Measurements from ENCODE around the gene NABP2. TPM values are rescaled to one million over a fixed set of nuclear protein-coding genes. Genes with fewer than 3 reads are reported as not detected.

NABP2 gene
- total and polyA plus RNA-seq, 2 donors (not counting 1 experiment from before 2014, with no cell fraction given): 14.9 to 16.1 TPM

DNA sequence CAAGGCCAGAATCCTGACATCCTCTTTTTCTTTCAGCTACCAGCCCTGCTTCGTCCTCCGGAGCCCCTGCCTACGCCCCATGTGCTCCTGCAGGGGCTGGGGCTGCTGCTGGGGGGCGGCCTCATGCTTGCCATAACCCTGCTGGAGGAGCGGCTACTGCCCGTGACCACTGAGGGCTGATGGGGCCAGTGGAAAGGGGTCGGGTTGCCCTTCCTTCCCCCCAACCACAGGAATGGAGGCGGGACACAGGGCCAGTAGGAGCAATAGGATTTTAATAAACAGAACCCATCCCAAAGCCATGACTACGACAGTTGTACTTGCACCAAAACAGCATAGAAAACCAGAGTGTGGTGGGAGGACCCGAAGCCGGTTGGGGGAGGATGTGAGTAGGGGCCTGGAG, 13.4 kb downstream of the NABP2 start:
- Histone ChIP-seq H3K9me3 (ENCODE audit: control extremely low read depth in 1 of 3, control insufficient read depth in 2 of 3, insufficient read depth in 1 of 3, low read length in 2 of 3) (no peaks in the 10 kb centered on the region), H4K20me1 (ENCODE audit: control insufficient read depth, insufficient read depth, low read length, poor library complexity, severe bottlenecking) (no peaks in the 10 kb centered on the region), H3K4me1 (ENCODE audit: control insufficient read depth in 2 of 2, insufficient read depth in 2 of 2, low read length in 2 of 2) (peaks cover 0 to 5% of the 10 kb centered on the region in 2 donors), H3K4me2 (replicated peaks; ENCODE audit: low read depth, low read length, poor library complexity, severe bottlenecking) (no peak overlapping the region), H3K79me2 (ENCODE audit: control insufficient read depth, insufficient read depth, low read length) (no peaks in the 10 kb centered on the region), H3K27ac (ENCODE audit: low read length in 2 of 2) (no peak overlapping the region), H3K36me3 (replicated peaks in 1 of 2; ENCODE audit: control extremely low read depth in 1 of 2, control insufficient read depth in 1 of 2, extremely low read depth in 1 of 2, insufficient read depth in 2 of 2, low read length in 1 of 2) (peaks cover 0 to 25% of the 10 kb centered on the region in 2 experiments), H3K4me3 (ENCODE audit: control extremely low read depth in 1 of 5, extremely low read depth in 1 of 5, insufficient read depth in 1 of 5, low read depth in 2 of 5, low read length in 4 of 5) (no peak overlapping the region), H3K9ac (ENCODE audit: low read length) (no peak overlapping the region), H3K27me3 (replicated peaks in 1 of 4; ENCODE audit: control extremely low read depth in 1 of 4, control insufficient read depth in 3 of 4, insufficient read depth in 4 of 4, low read length in 3 of 4) (no peaks in the 10 kb centered on the region), H2AFZ (ENCODE audit: insufficient read depth, low read depth, low read length, poor library complexity, severe bottlenecking) (no peak overlapping the region)
- ChIA-PET POLR2A (no interaction called here), CTCF (interaction anchor here (0.9 kb wide), 1 partner anchor 56 kb away, joined by 3 read pairs; no protein-coding TSS in a partner anchor)
- Mint-ChIP-seq H3K9me3 (ENCODE audit: insufficient read depth) (no peaks in the 10 kb centered on the region), H3K27me3 (no peaks in the 10 kb centered on the region), H3K4me1 (peaks cover 8% of the 10 kb centered on the region), H3K4me3 (no peak overlapping the region), H3K27ac (no peak overlapping the region)
- TF ChIP-seq, protein P1, sequence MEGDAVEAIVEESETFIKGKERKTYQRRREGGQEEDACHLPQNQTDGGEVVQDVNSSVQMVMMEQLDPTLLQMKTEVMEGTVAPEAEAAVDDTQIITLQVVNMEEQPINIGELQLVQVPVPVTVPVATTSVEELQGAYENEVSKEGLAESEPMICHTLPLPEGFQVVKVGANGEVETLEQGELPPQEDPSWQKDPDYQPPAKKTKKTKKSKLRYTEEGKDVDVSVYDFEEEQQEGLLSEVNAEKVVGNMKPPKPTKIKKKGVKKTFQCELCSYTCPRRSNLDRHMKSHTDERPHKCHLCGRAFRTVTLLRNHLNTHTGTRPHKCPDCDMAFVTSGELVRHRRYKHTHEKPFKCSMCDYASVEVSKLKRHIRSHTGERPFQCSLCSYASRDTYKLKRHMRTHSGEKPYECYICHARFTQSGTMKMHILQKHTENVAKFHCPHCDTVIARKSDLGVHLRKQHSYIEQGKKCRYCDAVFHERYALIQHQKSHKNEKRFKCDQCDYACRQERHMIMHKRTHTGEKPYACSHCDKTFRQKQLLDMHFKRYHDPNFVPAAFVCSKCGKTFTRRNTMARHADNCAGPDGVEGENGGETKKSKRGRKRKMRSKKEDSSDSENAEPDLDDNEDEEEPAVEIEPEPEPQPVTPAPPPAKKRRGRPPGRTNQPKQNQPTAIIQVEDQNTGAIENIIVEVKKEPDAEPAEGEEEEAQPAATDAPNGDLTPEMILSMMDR (IDR thresholded peaks at IDR 0.05): no peak
- no peak for TF ChIP-seq EZH2 (IDR thresholded peaks at IDR 0.05; ENCODE audit: borderline replicate concordance, insufficient read depth, low read depth, low read length, poor library complexity, severe bottlenecking)
- intact Hi-C loops (cut with micrococcal nuclease): no loop called here
- DNase-seq (no peak), ATAC-seq (ENCODE audit: low read depth) (no peak)
- 72% methylated on average over 4 of the region's 11 CpGs for WGBS (ENCODE audit: insufficient coverage)

DNA sequence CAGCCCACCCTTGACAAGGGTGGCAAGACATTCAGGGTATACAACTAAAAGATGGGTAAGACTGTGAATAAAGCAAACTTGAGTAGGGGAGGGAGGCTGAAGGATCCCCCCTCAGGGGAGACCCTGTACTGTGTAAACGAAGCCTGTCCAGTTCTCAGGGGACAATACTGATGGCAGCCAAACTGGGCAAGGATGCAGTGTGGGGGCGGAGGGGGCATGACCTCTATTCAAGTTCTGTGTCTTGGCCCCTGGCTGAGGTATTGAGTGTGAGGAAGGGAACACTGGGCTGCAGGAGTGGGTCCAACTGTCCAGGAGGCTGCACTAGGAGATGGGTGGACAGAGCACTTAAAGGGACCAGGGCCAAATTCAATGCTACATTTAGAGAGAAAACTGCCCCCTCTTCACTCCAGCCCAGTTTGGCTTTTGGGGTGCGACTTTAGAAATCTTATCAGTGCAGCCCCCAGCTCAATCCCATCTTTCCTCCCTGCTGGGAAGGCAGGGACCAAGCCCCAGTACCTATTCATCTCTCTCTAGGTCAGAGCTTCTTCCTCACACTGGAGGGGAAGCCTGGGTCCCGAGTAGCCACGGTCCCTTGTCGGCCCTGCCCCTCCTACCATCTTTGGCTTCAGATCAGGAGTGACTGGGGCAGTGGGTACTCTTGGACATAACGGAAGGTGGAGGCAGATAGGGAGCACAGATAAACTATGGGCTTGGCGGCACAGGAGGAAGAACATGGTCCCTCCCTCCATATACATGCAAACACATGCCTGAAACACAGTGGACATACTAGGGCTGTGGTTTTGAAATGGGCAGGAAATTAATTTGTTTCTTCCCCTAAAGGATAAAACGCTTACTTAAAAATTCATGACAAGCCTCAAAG, 17.5 kb downstream of the NABP2 start:
- Mint-ChIP-seq H3K27me3 (no peaks in the 10 kb centered on the region), H3K4me3 (no peak overlapping the region), H3K9me3 (ENCODE audit: insufficient read depth) (no peaks in the 10 kb centered on the region), H3K4me1 (peaks cover 10% of the 10 kb centered on the region), H3K27ac (peak overlapping the region; percentile 56)
- H3K4me1 ChIP-seq (ENCODE audit: control insufficient read depth in 2 of 2, insufficient read depth in 2 of 2, low read length in 2 of 2): peaks cover 0 to 8% of the 10 kb centered on the region in 2 donors
- TF ChIP-seq, protein P1 (IDR thresholded peaks at IDR 0.05): no peak
- TF ChIP-seq EZH2 (IDR thresholded peaks at IDR 0.05; ENCODE audit: borderline replicate concordance, insufficient read depth, low read depth, low read length, poor library complexity, severe bottlenecking): no peak
- DNase-seq (no peak), ATAC-seq (ENCODE audit: low read depth) (no peak)
- WGBS (ENCODE audit: insufficient coverage): 100% methylated on average over 3 of the region's 9 CpGs
- no peak overlapping the region for H3K4me3 ChIP-seq (ENCODE audit: control extremely low read depth in 1 of 5, extremely low read depth in 1 of 5, insufficient read depth in 1 of 5, low read depth in 2 of 5, low read length in 4 of 5)
- ChIA-PET POLR2A (no interaction called here), CTCF (no interaction called here)
- H3K27me3 ChIP-seq (replicated peaks in 1 of 4; ENCODE audit: control extremely low read depth in 1 of 4, control insufficient read depth in 3 of 4, insufficient read depth in 4 of 4, low read length in 3 of 4): no peaks in the 10 kb centered on the region
- no peak overlapping the region for H3K9ac ChIP-seq (ENCODE audit: low read length)
- H3K79me2 ChIP-seq (ENCODE audit: control insufficient read depth, insufficient read depth, low read length): no peaks in the 10 kb centered on the region
- no peaks in the 10 kb centered on the region for H4K20me1 ChIP-seq (ENCODE audit: control insufficient read depth, insufficient read depth, low read length, poor library complexity, severe bottlenecking)
- no peaks in the 10 kb centered on the region for H3K9me3 ChIP-seq (ENCODE audit: control extremely low read depth in 1 of 3, control insufficient read depth in 2 of 3, insufficient read depth in 1 of 3, low read length in 2 of 3)
- H3K4me2 ChIP-seq (replicated peaks; ENCODE audit: low read depth, low read length, poor library complexity, severe bottlenecking): no peak overlapping the region
- no peak overlapping the region for H2AFZ ChIP-seq (ENCODE audit: insufficient read depth, low read depth, low read length, poor library complexity, severe bottlenecking)
- peaks cover 0 to 58% of the 10 kb centered on the region in 2 experiments for H3K36me3 ChIP-seq (replicated peaks in 1 of 2; ENCODE audit: control extremely low read depth in 1 of 2, control insufficient read depth in 1 of 2, extremely low read depth in 1 of 2, insufficient read depth in 2 of 2, low read length in 1 of 2)
- H3K27ac ChIP-seq (ENCODE audit: low read length in 2 of 2): no peak overlapping the region
- intact Hi-C loops (cut with micrococcal nuclease): no loop called here

Measured in B cell (primary cell).